Panc1 (cell line): Measurements from ENCODE around the gene NDUFV2. TPM values are rescaled to one million over a fixed set of nuclear protein-coding genes. Genes with fewer than 3 reads are reported as not detected.

Experiments used
- ATAC-seq: fragments of 200-7000 bp; cut with Tn5 transposase; 2 replicates; pipeline ENCODE4 v1.9.1; 2020; ENCODE audit warnings: mild to moderate bottlenecking, moderate library complexity
- BruUV-seq: library from RNA; stranded (reverse); fragments of 400-500 nt; replicated peaks from 2 replicates; lab custom pipeline; 2021; lab: Mats Ljungman, UMichigan
- CTCF ChIA-PET: fragments of 300-600 bp; sonication (Branson Sonifier 250); formaldehyde crosslinking; loops from one replicate; lab custom pipeline; 2022; ENCODE audit warnings: antibody characterized with exemption; lab: Charles Lee
- POLR2A ChIA-PET: fragments of 300-600 bp; sonication (Branson Sonifier 250); formaldehyde crosslinking; loops from one replicate; lab custom pipeline; 2022; ENCODE audit warnings: antibody characterized with exemption; lab: Charles Lee
- DNase-seq: peaks from one replicate; pipeline ENCODE4 v3.0.0-alpha.2; 2010; ENCODE audit warnings: low read depth, low spot score
- H3K27ac ChIP-seq: 2 replicates; pipeline ENCODE4 v1.5.1; 2011; ENCODE audit warnings: mild to moderate bottlenecking, low read length, inconsistent platforms
- H3K27me3 ChIP-seq: fragments of 200-500 bp; sonication (Bioruptor generic); 2 replicates; pipeline ENCODE4 v1.6.0; 2014; ENCODE audit warnings: low read length, inconsistent platforms; ENCODE audit not compliant: control insufficient read depth, insufficient read depth
- H3K36me3 ChIP-seq: fragments of 200-500 bp; sonication (Bioruptor generic); 2 replicates; pipeline ENCODE4 v1.5.1; 2014; ENCODE audit warnings: inconsistent platforms, mild to moderate bottlenecking, low read length, moderate library complexity; ENCODE audit not compliant: control insufficient read depth, insufficient read depth
- H3K4me1 ChIP-seq: 2 replicates; pipeline ENCODE4 v1.5.1; 2011; ENCODE audit warnings: inconsistent platforms, mild to moderate bottlenecking, low read length, moderate library complexity; ENCODE audit not compliant: control insufficient read depth, insufficient read depth
- H3K4me3 ChIP-seq, 2 experiments: 2 replicates each; pipeline ENCODE4 v1.5.1; 2011 to 2012; ENCODE audit warnings: low read depth in 2 of 2, low read length in 2 of 2, mild to moderate bottlenecking in 2 of 2, inconsistent platforms in 1 of 2, moderate library complexity in 1 of 2
- H3K9me3 ChIP-seq: fragments of 200-500 bp; sonication (Bioruptor generic); 2 replicates; pipeline ENCODE4 v1.5.1; 2014; ENCODE audit warnings: low read depth, mild to moderate bottlenecking, inconsistent platforms, low read length, moderate library complexity; ENCODE audit not compliant: control insufficient read depth, insufficient read depth
- CTCF ChIP-seq: fragments of 450-650 bp; IDR thresholded peaks from 2 replicates; pipeline ENCODE4 v1.5.1; 2017; ENCODE audit warnings: mild to moderate bottlenecking
- POLR2AphosphoS5 ChIP-seq: IDR thresholded peaks from 2 replicates; pipeline ENCODE4 v1.6.1; 2012; ENCODE audit warnings: mild to moderate bottlenecking, low read depth, low read length, moderate library complexity
- SIN3A ChIP-seq: IDR thresholded peaks from 2 replicates; pipeline ENCODE4 v1.6.1; 2012; ENCODE audit warnings: low read depth, mild to moderate bottlenecking, low read length, moderate library complexity, borderline replicate concordance; ENCODE audit not compliant: insufficient read depth
- TCF7L2 ChIP-seq: IDR thresholded peaks from 2 replicates; pipeline ENCODE4 v1.6.1; 2011; ENCODE audit warnings: mild to moderate bottlenecking, low read depth, low read length, inconsistent platforms
- in situ Hi-C: cut with HindIII; loops from 2 replicates; pipeline ENCODE4 v1.10.0; 2016; ENCODE audit warnings: low sequenced_read_pairs, low pct_unique_long_range_greater_than_20kb
- intact Hi-C: fragments of 100-400 bp; cut with micrococcal nuclease; formaldehyde crosslinking; loops from one replicate; pipeline ENCODE4 v1.10.0; 2022; ENCODE audit not compliant: unreplicated experiment
- total RNA-seq: library from RNA; stranded (reverse); gene quantifications from one replicate; pipeline ENCODE4 v1.2.1, GENCODE V29; 2021; ENCODE audit not compliant: unreplicated experiment
- TF ChIP-seq, protein P1 (sequence below), 2 experiments: IDR thresholded peaks; 2 replicates each; pipeline ENCODE4 v1.6.1; 2011 to 2012; ENCODE audit warnings: low read depth in 2 of 2, control low read depth in 1 of 2, low read length in 1 of 2, mild to moderate bottlenecking in 1 of 2, moderate library complexity in 1 of 2; ENCODE audit not compliant: insufficient read depth in 1 of 2

NDUFV2 gene
- total RNA-seq, 1 experiment from 2014 or later = 157 TPM

DNA sequence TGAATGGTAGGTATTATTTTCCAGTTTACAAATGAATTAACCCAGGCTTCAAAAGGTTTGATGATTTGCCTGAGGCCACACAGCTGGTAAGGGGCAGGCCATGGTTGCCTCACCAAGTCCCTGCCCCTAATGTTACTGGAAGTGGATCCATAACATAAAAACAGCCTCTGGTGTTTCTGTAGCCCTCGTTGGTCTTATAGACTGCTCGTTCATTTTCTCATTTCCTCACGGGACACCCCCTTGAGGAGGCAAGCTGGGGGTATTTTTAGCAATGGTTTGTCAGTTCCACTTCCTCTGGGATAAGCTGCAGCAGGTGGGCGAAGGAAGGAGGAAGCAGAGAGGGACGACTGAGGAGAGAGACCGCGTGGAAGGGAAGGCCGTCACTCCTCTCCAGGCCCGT lies 32.9 kb upstream of the NDUFV2 start:
- POLR2A ChIA-PET = no interaction called here

DNA sequence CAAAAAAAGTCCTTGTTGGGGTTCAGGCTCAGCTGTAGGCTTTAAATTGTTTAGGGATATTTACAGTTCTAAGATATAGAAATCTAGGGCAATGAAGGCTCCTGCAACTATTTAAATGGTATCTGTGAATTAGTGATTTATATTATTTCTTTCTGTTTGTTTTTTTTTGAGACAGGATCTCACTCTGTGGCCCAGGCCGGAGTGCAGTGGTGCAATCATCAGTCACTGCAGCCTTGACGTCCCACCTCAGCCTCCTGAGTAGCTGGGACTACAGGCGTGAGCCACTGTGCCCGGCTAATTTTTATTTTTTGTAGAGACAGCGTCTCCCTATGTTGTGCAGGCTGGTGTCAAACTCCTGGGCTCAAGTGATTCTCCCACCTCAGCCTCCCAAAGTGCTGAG lies 32.3 kb upstream of the NDUFV2 start:
- intact Hi-C loops (no loop called here), in situ Hi-C loops (no loop called here)
- ATAC-seq (no peak), DNase-seq (no peak)
- Histone ChIP-seq H3K4me3 (no peak overlapping the region), H3K27ac (no peak overlapping the region), H3K27me3 (no peaks in the 10 kb centered on the region), H3K9me3 (no peaks in the 10 kb centered on the region), H3K4me1 (no peaks in the 10 kb centered on the region; the same call in 1 of the 2 replicates), H3K36me3 (no peaks in the 10 kb centered on the region)
- CTCF ChIA-PET = no interaction called here
- BruUV-seq = no TSS peak
- POLR2A ChIA-PET = no interaction called here
- TF ChIP-seq TCF7L2 (no peak), CTCF (no peak), SIN3A (no peak), POLR2AphosphoS5 (no peak)
- TF ChIP-seq, protein P1, sequence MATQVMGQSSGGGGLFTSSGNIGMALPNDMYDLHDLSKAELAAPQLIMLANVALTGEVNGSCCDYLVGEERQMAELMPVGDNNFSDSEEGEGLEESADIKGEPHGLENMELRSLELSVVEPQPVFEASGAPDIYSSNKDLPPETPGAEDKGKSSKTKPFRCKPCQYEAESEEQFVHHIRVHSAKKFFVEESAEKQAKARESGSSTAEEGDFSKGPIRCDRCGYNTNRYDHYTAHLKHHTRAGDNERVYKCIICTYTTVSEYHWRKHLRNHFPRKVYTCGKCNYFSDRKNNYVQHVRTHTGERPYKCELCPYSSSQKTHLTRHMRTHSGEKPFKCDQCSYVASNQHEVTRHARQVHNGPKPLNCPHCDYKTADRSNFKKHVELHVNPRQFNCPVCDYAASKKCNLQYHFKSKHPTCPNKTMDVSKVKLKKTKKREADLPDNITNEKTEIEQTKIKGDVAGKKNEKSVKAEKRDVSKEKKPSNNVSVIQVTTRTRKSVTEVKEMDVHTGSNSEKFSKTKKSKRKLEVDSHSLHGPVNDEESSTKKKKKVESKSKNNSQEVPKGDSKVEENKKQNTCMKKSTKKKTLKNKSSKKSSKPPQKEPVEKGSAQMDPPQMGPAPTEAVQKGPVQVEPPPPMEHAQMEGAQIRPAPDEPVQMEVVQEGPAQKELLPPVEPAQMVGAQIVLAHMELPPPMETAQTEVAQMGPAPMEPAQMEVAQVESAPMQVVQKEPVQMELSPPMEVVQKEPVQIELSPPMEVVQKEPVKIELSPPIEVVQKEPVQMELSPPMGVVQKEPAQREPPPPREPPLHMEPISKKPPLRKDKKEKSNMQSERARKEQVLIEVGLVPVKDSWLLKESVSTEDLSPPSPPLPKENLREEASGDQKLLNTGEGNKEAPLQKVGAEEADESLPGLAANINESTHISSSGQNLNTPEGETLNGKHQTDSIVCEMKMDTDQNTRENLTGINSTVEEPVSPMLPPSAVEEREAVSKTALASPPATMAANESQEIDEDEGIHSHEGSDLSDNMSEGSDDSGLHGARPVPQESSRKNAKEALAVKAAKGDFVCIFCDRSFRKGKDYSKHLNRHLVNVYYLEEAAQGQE (IDR thresholded peaks at IDR 0.05; ENCODE audit: insufficient read depth in 1 of 2, low read depth in 2 of 2, low read length in 1 of 2) = no peak

More for the DNA sequence above, 32.9 kb upstream of the NDUFV2 start:
- ATAC-seq = no peak
- in situ Hi-C loops = no loop called here
- TF ChIP-seq SIN3A (no peak), POLR2AphosphoS5 (no peak), CTCF (no peak), TCF7L2 (no peak)
- TF ChIP-seq, protein P1 (IDR thresholded peaks at IDR 0.05; ENCODE audit: insufficient read depth in 1 of 2, low read depth in 2 of 2, low read length in 1 of 2) = no peak
- CTCF ChIA-PET = no interaction called here
- intact Hi-C loops = no loop called here
- H3K27me3 ChIP-seq = no peaks in the 10 kb centered on the region
- H3K36me3 ChIP-seq = no peaks in the 10 kb centered on the region
- no TSS peak for BruUV-seq
- no peaks in the 10 kb centered on the region for H3K9me3 ChIP-seq
- no peak for DNase-seq
- H3K4me1 ChIP-seq = no peaks in the 10 kb centered on the region; the same call in 1 of the 2 replicates
- H3K4me3 ChIP-seq = no peak overlapping the region
- H3K27ac ChIP-seq = no peak overlapping the region
